ENCODE measurements around the gene RNF17. TPM values are rescaled to one million over a fixed set of nuclear protein-coding genes. Genes with fewer than 3 reads are reported as not detected.
A peak's percentile ranks its signal among the peaks of the same experiment; 100 is the strongest.

Gene RNF17
- total and polyA plus RNA-seq, 12 donors: 0.28 TPM; not detected in 11

DNA sequence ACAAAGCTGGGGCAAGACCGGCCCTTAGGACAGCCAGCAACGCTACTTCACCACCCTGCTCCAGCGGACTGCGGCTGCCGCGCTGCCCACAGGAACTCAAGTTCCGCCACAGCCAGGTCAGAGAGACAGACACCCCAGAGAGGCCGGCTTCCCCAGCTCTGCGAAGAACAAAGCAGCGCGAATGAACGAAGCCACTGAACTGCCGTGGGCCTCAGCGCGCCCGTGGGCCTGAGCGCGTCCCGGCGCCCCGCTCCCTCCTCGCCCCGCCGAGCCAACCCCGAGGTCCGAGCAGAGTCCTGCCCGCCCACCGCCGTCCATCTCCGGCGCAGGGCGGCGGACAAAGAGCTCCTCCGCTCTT, 158.4 kb downstream of the RNF17 start:
- H3K4me3 ChIP-seq: peak overlapping the region; percentile 21 to 82 (median 74)
- peak overlapping the region in 4 of 5 donors; percentile 71 to 94 (median 88) for H3K27ac ChIP-seq
- TF ChIP-seq, protein P1, sequence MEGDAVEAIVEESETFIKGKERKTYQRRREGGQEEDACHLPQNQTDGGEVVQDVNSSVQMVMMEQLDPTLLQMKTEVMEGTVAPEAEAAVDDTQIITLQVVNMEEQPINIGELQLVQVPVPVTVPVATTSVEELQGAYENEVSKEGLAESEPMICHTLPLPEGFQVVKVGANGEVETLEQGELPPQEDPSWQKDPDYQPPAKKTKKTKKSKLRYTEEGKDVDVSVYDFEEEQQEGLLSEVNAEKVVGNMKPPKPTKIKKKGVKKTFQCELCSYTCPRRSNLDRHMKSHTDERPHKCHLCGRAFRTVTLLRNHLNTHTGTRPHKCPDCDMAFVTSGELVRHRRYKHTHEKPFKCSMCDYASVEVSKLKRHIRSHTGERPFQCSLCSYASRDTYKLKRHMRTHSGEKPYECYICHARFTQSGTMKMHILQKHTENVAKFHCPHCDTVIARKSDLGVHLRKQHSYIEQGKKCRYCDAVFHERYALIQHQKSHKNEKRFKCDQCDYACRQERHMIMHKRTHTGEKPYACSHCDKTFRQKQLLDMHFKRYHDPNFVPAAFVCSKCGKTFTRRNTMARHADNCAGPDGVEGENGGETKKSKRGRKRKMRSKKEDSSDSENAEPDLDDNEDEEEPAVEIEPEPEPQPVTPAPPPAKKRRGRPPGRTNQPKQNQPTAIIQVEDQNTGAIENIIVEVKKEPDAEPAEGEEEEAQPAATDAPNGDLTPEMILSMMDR (IDR thresholded peaks at IDR 0.05): no peak
- no peak for TF ChIP-seq POLR2A (IDR thresholded peaks at IDR 0.05)
- intact Hi-C loops (cut with DNase I): no loop called here
- 0 to 1% (median 0%) methylated on average over 2 to 34 of the region's 34 CpGs for WGBS, 4 donors
- H3K36me3 ChIP-seq (replicated peaks in 1 of 2): no peaks in the 10 kb centered on the region
- peaks cover 4 to 6% of the 10 kb centered on the region in 2 donors for H3K4me1 ChIP-seq (replicated peaks in 1 of 2)
- no peaks in the 10 kb centered on the region for H3K27me3 ChIP-seq
- H3K9me3 ChIP-seq (replicated peaks in 1 of 3): no peaks in the 10 kb centered on the region
- peak in 4 of 7 donors; percentile 16 to 55 (median 32) for DNase-seq

DNA sequence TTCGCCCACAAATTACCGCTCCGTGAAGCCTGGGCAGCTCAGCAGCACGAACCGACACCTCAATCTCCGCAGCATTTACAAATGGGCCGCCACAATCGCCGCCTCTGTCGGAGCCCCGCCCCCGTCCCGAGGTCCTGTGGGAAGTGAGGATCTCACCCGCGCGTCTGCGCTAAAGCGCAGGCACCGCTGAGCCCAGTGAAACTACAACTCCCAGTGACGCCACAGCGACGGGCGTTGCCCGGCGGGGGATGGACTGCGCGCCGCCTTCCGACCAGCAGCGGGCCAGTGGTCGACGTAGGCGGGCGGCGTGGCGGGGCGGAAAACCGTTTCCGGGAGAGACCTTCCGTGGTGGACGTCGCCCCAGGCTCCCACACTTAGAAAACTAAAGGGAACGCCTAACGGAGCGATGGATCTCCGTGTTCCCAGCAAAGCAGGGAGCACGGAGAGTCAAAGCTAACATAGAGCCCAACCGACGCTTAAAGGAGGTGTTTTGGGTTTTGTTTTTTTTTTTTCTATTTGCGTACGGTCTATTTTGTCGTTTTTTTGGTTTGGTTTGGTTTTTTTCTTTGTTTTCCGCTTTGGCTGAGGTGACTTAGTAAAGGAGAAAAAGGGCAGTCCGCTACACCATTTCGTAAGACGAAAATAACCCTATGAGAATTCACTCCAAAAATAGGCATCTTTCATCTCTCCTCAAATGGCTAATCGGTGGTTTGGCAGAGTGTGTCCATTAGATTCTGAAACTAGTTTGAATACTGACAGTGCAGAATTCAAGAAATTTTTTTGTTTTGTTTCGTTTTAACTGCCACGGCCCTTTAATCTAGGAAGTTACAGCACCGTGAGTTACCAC, 159.0 kb downstream of the RNF17 start:
- H3K9me3 ChIP-seq (replicated peaks in 1 of 3): no peaks in the 10 kb centered on the region
- H3K36me3 ChIP-seq (replicated peaks in 1 of 2): no peaks in the 10 kb centered on the region
- peaks cover 4 to 6% of the 10 kb centered on the region in 2 donors for H3K4me1 ChIP-seq (replicated peaks in 1 of 2)
- TF ChIP-seq, protein P1 (IDR thresholded peaks at IDR 0.05): peak in 1 of 6 experiments; percentile 27
- TF ChIP-seq POLR2A (IDR thresholded peaks at IDR 0.05): peak; percentile 66 to 93
- peak overlapping the region; percentile 82 to 96 (median 93) for H3K27ac ChIP-seq
- 0 to 1% (median 1%) methylated on average over 42 to 60 of the region's 60 CpGs for WGBS, 4 donors
- intact Hi-C loops (cut with DNase I): no loop called here
- DNase-seq: peak; percentile 97 to 98 (median 98)
- no peaks in the 10 kb centered on the region for H3K27me3 ChIP-seq
- H3K4me3 ChIP-seq: peak overlapping the region; percentile 21 to 82 (median 74)

DNA sequence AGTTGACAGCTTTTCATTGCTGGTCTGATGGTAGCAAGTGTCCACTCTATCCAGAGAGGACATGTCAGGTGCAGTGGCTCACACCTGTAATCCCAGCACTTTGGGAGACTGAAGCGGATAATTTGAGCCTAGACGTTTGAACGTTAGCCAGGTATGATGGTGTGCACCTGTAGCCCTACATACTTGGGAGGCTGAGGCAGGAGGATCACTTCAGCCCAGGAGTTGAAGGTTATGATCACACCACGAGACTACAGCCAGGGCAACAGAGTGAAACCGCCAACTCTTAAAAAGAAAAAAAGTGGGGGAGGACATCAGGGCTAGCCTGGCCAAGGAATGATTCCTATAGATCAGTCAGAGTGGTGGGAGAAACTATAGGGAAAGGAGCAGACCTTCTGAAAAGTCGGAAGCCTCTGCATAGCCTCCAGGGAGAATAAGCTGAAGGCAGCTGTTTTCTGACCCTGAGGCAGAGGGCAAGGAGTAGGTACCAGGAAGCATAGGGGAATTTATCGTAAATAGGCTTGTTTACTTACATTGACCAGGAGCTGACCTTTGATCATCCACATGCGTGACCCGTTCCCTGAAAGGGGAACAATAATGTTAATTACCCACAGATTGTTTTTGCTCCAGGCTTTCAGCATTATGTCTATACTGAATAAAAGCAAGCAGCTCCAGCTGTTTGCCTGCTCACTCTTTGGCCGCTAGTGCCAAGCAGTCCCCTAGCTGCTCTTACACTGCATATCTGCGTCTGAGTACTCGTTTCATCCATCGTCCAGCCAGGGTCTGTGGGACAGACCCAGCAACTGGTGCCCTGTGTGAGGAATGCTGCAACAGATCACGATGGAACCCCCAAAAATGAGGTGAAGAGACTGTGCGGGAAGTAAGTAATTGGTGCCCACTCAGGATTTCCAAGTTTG, 161.6 kb downstream of the RNF17 start:
- Histone ChIP-seq H3K27ac (no peak overlapping the region), H3K4me3 (no peak overlapping the region), H3K4me1 (replicated peaks in 1 of 2) (peaks cover 4 to 6% of the 10 kb centered on the region in 2 donors), H3K36me3 (replicated peaks in 1 of 2) (no peaks in the 10 kb centered on the region), H3K9me3 (replicated peaks in 1 of 3) (no peaks in the 10 kb centered on the region), H3K27me3 (no peaks in the 10 kb centered on the region)
- no peak for DNase-seq
- intact Hi-C loops (cut with DNase I): no loop called here
- no peak for TF ChIP-seq POLR2A (IDR thresholded peaks at IDR 0.05)
- TF ChIP-seq, protein P1 (IDR thresholded peaks at IDR 0.05): no peak
- WGBS, 4 donors: 74 to 80% (median 77%) methylated on average over 15 of the region's 15 CpGs

DNA sequence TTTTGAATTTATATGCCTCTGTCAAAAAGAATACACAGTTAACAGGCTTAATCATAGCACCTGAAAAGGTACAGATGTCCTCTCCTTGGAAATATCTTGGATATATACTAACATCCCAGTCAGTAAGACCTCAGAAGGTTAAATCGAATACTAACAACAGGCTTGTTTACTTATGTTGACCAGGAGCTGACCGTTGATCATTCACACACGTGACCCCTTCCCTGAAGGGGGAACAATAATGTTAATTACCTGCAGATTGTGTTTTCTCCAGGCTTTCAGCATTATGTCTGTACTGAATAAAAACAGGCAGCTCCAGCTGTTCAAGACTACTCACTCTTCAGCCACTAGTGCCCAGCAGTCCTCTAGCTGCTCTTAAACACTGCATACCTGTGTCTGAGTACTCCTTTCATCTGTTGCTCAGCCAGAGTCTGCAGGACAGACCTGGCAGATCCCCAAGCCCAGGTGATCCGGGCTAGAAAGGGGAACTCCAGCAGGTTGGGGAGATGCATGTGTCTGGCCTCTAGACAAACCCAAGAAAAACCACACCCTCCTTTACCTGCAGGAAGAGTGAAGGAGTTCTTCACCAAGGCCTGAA, 163.9 kb downstream of the RNF17 start:
- Histone ChIP-seq H3K27me3 (peaks cover 11% of the 10 kb centered on the region), H3K27ac (no peak overlapping the region), H3K4me1 (replicated peaks in 1 of 2) (no peaks in the 10 kb centered on the region), H3K36me3 (replicated peaks in 1 of 2) (no peaks in the 10 kb centered on the region), H3K4me3 (no peak overlapping the region), H3K9me3 (replicated peaks in 1 of 3) (no peaks in the 10 kb centered on the region)
- TF ChIP-seq POLR2A (IDR thresholded peaks at IDR 0.05): no peak
- TF ChIP-seq, protein P1 (IDR thresholded peaks at IDR 0.05): no peak
- intact Hi-C loops (cut with DNase I): no loop called here
- WGBS, 4 donors: 69 to 80% (median 73%) methylated on average over 4 of the region's 4 CpGs
- no peak for DNase-seq
